ENCODE data around the gene GPC5.

GPC5 gene

GRCh38 chr13:92179223-92179622 lies 780.8 kb downstream of the GPC5 start:
- no peak for TF ChIP-seq CTCF (conservative IDR thresholded peaks at IDR 0.05)
- peak overlapping the region; percentile 48 for H3K27ac ChIP-seq

- H3K27ac ChIP-seq = no peak overlapping the region; the same call in 1 of the 2 replicates
- peak; percentile 93 for TF ChIP-seq CTCF (conservative IDR thresholded peaks at IDR 0.05)
Observed at GRCh38 chr13:92187378-92187989, 789.1 kb downstream of the GPC5 start.

GRCh38 chr13:92188574-92188973 lies 790.2 kb downstream of the GPC5 start:
- TF ChIP-seq CTCF (conservative IDR thresholded peaks at IDR 0.05) = no peak
- H3K27ac ChIP-seq = no peak overlapping the region

GRCh38 chr13:92196591-92197256 lies 798.3 kb downstream of the GPC5 start:
- TF ChIP-seq CTCF (conservative IDR thresholded peaks at IDR 0.05) = no peak

GRCh38 chr13:92197669-92198068 lies 799.2 kb downstream of the GPC5 start:
- no peak for TF ChIP-seq CTCF (conservative IDR thresholded peaks at IDR 0.05)
- no peak overlapping the region for H3K27ac ChIP-seq

More at GRCh38 chr13:92196591-92197256, 798.3 kb downstream of the GPC5 start:
- no peak overlapping the region for H3K27ac ChIP-seq

GRCh38 chr13:92218615-92219014 lies 820.2 kb downstream of the GPC5 start:
- no peak overlapping the region for H3K27ac ChIP-seq

GRCh38 chr13:92221916-92222315 lies 823.5 kb downstream of the GPC5 start:
- no peak for TF ChIP-seq CTCF (conservative IDR thresholded peaks at IDR 0.05)

More at GRCh38 chr13:92218615-92219014, 820.2 kb downstream of the GPC5 start:
- no peak for TF ChIP-seq CTCF (conservative IDR thresholded peaks at IDR 0.05)

More at GRCh38 chr13:92221916-92222315, 823.5 kb downstream of the GPC5 start:
- peak overlapping the region; percentile 76 for H3K27ac ChIP-seq
